Endothelial cell of umbilical vein (primary cell): Measurements from ENCODE around the gene CYFIP1.

ENCODE experiments used
- EZH2 ChIP-seq: IDR thresholded peaks from 2 replicates; pipeline ENCODE4 v1.6.1; 2012; ENCODE audit warnings: borderline replicate concordance, low read depth, mild to moderate bottlenecking, moderate library complexity, low read length, inconsistent platforms; ENCODE audit not compliant: severe bottlenecking
- MYC ChIP-seq: IDR thresholded peaks from one replicate; pipeline ENCODE4 v1.6.1; 2011; ENCODE audit warnings: mild to moderate bottlenecking, low read depth, low read length
- POLR2A ChIP-seq: IDR thresholded peaks from 2 replicates; pipeline ENCODE4 v1.6.1; 2012; ENCODE audit warnings: low read depth, mild to moderate bottlenecking, control low read depth, low read length
- TF ChIP-seq, protein P1 (sequence below), 2 donors: IDR thresholded peaks; 1 replicate in 1 of 2; 2 replicates in 1 of 2; pipeline ENCODE4 v1.5.1; 2011; ENCODE audit warnings: low read length in 2 of 2, mild to moderate bottlenecking in 2 of 2, moderate library complexity in 2 of 2, control low read depth in 1 of 2, inconsistent platforms in 1 of 2, low read depth in 1 of 2; ENCODE audit not compliant: insufficient read depth in 1 of 2; ENCODE audit errors: extremely low read depth in 1 of 2
- TF ChIP-seq, protein P2 (sequence below): IDR thresholded peaks from 2 replicates; pipeline ENCODE4 v1.6.1; 2011; ENCODE audit not compliant: insufficient read depth, insufficient read length

DNA sequence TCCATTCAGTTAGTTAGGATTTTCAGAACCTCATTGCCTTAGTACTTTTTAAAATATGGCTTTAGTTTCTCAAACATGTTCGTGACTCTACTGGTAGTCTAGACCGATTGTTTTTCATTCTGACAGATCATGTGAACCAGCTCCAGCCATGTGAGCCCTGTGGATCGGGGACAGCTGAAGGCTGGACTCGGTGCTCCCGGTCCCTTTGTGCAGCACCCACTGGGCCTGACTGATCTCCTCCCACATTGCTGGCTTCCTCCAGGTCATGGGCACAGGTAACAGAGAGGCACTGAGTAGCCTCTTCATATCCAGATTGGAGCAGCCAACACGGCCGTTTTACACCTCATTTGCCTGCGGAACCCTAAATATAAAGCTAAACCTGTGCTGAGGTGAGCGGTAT, 111.2 kb downstream of the CYFIP1 start:
- TF ChIP-seq, protein P1, sequence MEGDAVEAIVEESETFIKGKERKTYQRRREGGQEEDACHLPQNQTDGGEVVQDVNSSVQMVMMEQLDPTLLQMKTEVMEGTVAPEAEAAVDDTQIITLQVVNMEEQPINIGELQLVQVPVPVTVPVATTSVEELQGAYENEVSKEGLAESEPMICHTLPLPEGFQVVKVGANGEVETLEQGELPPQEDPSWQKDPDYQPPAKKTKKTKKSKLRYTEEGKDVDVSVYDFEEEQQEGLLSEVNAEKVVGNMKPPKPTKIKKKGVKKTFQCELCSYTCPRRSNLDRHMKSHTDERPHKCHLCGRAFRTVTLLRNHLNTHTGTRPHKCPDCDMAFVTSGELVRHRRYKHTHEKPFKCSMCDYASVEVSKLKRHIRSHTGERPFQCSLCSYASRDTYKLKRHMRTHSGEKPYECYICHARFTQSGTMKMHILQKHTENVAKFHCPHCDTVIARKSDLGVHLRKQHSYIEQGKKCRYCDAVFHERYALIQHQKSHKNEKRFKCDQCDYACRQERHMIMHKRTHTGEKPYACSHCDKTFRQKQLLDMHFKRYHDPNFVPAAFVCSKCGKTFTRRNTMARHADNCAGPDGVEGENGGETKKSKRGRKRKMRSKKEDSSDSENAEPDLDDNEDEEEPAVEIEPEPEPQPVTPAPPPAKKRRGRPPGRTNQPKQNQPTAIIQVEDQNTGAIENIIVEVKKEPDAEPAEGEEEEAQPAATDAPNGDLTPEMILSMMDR (IDR thresholded peaks at IDR 0.05; ENCODE audit: extremely low read depth in 1 of 2, insufficient read depth in 1 of 2, low read depth in 1 of 2, low read length in 2 of 2) = no peak
- TF ChIP-seq MYC (no peak), EZH2 (no peak), POLR2A (no peak)
- TF ChIP-seq, protein P2, sequence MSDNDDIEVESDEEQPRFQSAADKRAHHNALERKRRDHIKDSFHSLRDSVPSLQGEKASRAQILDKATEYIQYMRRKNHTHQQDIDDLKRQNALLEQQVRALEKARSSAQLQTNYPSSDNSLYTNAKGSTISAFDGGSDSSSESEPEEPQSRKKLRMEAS = no peak
